Measurements from ENCODE around the gene KCNA4.

KCNA4 gene

GRCh38 chr11:30018495-30018894 is 1.7 kb upstream of the KCNA4 start:
- no peaks in the 10 kb centered on the region for H3K9me3 ChIP-seq (replicated peaks; ENCODE audit: insufficient read depth, low read length)
- no peaks in the 10 kb centered on the region for H3K79me2 ChIP-seq (ENCODE audit: low read length)
- H3K9me2 ChIP-seq (replicated peaks; ENCODE audit: insufficient read depth, low read length), result no peaks in the 10 kb centered on the region
- H3F3A ChIP-seq (ENCODE audit: insufficient read depth, low read length), result no peaks in the 10 kb centered on the region
- no peak overlapping the region for H2AFZ ChIP-seq (ENCODE audit: low read length)
- TF ChIP-seq CTCF (IDR thresholded peaks at IDR 0.05; ENCODE audit: low read length) (no peak), EZH2 (optimal IDR thresholded peaks at IDR 0.05; ENCODE audit: low read depth, low read length) (no peak), EZH2phosphoT487 (IDR thresholded peaks at IDR 0.05; ENCODE audit: low read length) (no peak)
- DNase-seq, result no peak
- H3K9ac ChIP-seq (ENCODE audit: low read length), result no peak overlapping the region
- no peak overlapping the region for H3K4me3 ChIP-seq (ENCODE audit: low read length)
- no peak overlapping the region for H3K4me2 ChIP-seq (ENCODE audit: low read depth, low read length)
- no peak overlapping the region for H3K27ac ChIP-seq (ENCODE audit: low read length)
- no peaks in the 10 kb centered on the region for H3K4me1 ChIP-seq (ENCODE audit: low read length)
- H3K36me3 ChIP-seq (replicated peaks; ENCODE audit: insufficient read depth, low read length), result no peaks in the 10 kb centered on the region
- no peaks in the 10 kb centered on the region for H3K27me3 ChIP-seq (replicated peaks; ENCODE audit: insufficient read depth, low read length)
- no peaks in the 10 kb centered on the region for H4K20me1 ChIP-seq (ENCODE audit: insufficient read depth, low read length)

DNA sequence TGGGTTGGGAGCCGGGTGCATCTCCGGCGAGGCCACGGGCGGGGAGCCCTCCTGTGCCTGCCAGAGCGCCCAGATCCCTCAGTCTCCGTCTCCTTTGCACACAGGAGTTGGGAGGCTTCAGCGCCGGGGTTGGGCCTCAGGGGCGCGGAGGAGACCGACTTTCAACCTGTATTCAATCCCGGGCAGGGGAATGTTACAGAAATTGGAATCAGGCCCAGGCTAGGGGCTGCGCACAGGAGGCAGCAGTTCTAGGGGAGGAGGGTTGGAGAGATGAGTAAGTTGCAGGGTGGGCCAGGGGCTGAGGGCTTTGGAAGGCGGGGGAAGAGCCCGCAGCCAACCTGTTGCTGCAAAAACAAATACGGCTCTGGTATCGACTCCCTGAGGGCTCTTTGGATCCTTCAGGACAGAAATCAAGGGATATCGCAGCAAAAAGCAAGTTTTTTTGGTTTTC is 640 bp upstream of the KCNA4 start:
- H3K9ac ChIP-seq (ENCODE audit: low read length), result no peak overlapping the region
- H3K4me1 ChIP-seq (ENCODE audit: low read length), result no peaks in the 10 kb centered on the region
- H3K4me3 ChIP-seq (ENCODE audit: low read length), result no peak overlapping the region
- H3K79me2 ChIP-seq (ENCODE audit: low read length), result no peaks in the 10 kb centered on the region
- no peak for DNase-seq
- H3K27me3 ChIP-seq (replicated peaks; ENCODE audit: insufficient read depth, low read length), result no peaks in the 10 kb centered on the region
- H2AFZ ChIP-seq (ENCODE audit: low read length), result no peak overlapping the region
- H3K4me2 ChIP-seq (ENCODE audit: low read depth, low read length), result peak overlapping the region; percentile 53; the same call in 1 of the 2 replicates
- no peaks in the 10 kb centered on the region for H4K20me1 ChIP-seq (ENCODE audit: insufficient read depth, low read length)
- no peak for TF ChIP-seq EZH2 (optimal IDR thresholded peaks at IDR 0.05; ENCODE audit: low read depth, low read length)
- no peak for TF ChIP-seq CTCF (IDR thresholded peaks at IDR 0.05; ENCODE audit: low read length)
- TF ChIP-seq EZH2phosphoT487 (IDR thresholded peaks at IDR 0.05; ENCODE audit: low read length), result no peak
- no peak overlapping the region for H3K27ac ChIP-seq (ENCODE audit: low read length)
- no peaks in the 10 kb centered on the region for H3K36me3 ChIP-seq (replicated peaks; ENCODE audit: insufficient read depth, low read length)
- H3K9me3 ChIP-seq (replicated peaks; ENCODE audit: insufficient read depth, low read length), result no peaks in the 10 kb centered on the region
- H3F3A ChIP-seq (ENCODE audit: insufficient read depth, low read length), result no peaks in the 10 kb centered on the region
- H3K9me2 ChIP-seq (replicated peaks; ENCODE audit: insufficient read depth, low read length), result no peaks in the 10 kb centered on the region

DNA sequence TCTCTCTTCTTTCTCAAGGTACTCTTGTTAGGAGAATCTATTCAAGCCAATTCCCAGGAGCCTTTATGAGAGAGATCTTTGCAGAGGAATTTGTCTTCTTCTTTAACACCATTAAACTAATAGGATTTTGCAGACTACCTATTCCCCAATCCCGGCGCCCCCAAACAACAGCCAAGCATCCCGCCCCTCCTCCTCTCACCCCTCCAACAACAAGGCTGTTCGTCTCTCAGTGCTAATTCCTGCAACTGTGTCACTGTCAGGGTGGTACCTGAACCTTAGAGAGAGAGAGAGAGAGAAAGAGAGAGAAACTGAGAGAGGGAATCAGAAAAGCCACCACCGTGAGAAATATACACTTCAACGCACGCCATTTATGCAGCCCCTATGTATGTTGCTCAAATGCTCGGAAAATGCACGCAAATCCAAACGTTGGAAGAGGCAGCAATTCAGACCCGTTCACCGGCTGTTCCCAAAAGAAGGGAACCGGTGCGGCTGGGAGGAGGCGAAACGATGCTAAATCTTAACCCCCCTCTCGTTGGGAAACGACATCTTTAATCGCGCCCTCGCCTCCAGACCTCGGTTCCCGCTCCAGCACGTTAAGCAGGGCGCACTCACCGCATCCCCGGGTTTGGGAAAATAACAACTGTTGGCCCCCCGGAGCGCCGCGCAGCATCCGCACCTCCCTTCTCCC is 961 bp downstream of the KCNA4 start:
- H2AFZ ChIP-seq (ENCODE audit: low read length), result no peak overlapping the region
- H3F3A ChIP-seq (ENCODE audit: insufficient read depth, low read length), result no peaks in the 10 kb centered on the region
- no peak overlapping the region for H3K4me3 ChIP-seq (ENCODE audit: low read length)
- no peak overlapping the region for H3K9ac ChIP-seq (ENCODE audit: low read length)
- no peaks in the 10 kb centered on the region for H4K20me1 ChIP-seq (ENCODE audit: insufficient read depth, low read length)
- H3K4me1 ChIP-seq (ENCODE audit: low read length), result no peaks in the 10 kb centered on the region
- H3K27ac ChIP-seq (ENCODE audit: low read length), result no peak overlapping the region
- no peak for DNase-seq
- H3K9me3 ChIP-seq (replicated peaks; ENCODE audit: insufficient read depth, low read length), result no peaks in the 10 kb centered on the region
- H3K9me2 ChIP-seq (replicated peaks; ENCODE audit: insufficient read depth, low read length), result no peaks in the 10 kb centered on the region
- no peaks in the 10 kb centered on the region for H3K27me3 ChIP-seq (replicated peaks; ENCODE audit: insufficient read depth, low read length)
- TF ChIP-seq EZH2phosphoT487 (IDR thresholded peaks at IDR 0.05; ENCODE audit: low read length) (no peak), EZH2 (optimal IDR thresholded peaks at IDR 0.05; ENCODE audit: low read depth, low read length) (no peak), CTCF (IDR thresholded peaks at IDR 0.05; ENCODE audit: low read length) (no peak)
- H3K4me2 ChIP-seq (ENCODE audit: low read depth, low read length), result no peak overlapping the region
- no peaks in the 10 kb centered on the region for H3K79me2 ChIP-seq (ENCODE audit: low read length)
- no peaks in the 10 kb centered on the region for H3K36me3 ChIP-seq (replicated peaks; ENCODE audit: insufficient read depth, low read length)

All from MM.1S (cell line).